ENCODE data around the gene MPHOSPH9. TPM values are rescaled to one million over a fixed set of nuclear protein-coding genes. Genes with fewer than 3 reads are reported as not detected.

Gene MPHOSPH9
- total RNA-seq, 1 experiment from 2014 or later: 47.5 TPM

GRCh38 chr12:123269395-123269892 lies 36.5 kb upstream of the MPHOSPH9 start (continued):
- no peak for TF ChIP-seq EMX1 (CRISPR knock-in tag; IDR thresholded peaks at IDR 0.05)
- TF ChIP-seq FOXP1 (CRISPR knock-in tag; IDR thresholded peaks at IDR 0.05; ENCODE audit: borderline replicate concordance): no peak
- no peak for TF ChIP-seq ZNF317 (CRISPR knock-in tag; IDR thresholded peaks at IDR 0.05; ENCODE audit: borderline replicate concordance, low read depth)
- TF ChIP-seq HMGA2 (CRISPR knock-in tag; IDR thresholded peaks at IDR 0.05): no peak
- no peak for TF ChIP-seq NR3C1 (CRISPR knock-in tag; conservative IDR thresholded peaks at IDR 0.05; ENCODE audit: low read depth)
- no peak for TF ChIP-seq PRRX2 (CRISPR knock-in tag; IDR thresholded peaks at IDR 0.05)
- TF ChIP-seq E2F5 (CRISPR knock-in tag; IDR thresholded peaks at IDR 0.05): peak; percentile 66; the same call in 1 of the 2 replicates
- no peak for TF ChIP-seq ZBTB43 (CRISPR knock-in tag; IDR thresholded peaks at IDR 0.05)

GRCh38 chr12:123268850-123269249 lies 35.9 kb upstream of the MPHOSPH9 start:
- POLR2A ChIA-PET: interaction anchor here (1.3 to 2.7 kb wide), 3 partner anchors 36 to 315 kb away, joined by 5 to 15 read pairs (median 7); partner anchors contain the start of genes MPHOSPH9, MTRFR and TMED2
- ATAC-seq (no peak), DNase-seq (ENCODE audit: low spot score) (no peak)
- CTCF ChIA-PET: interaction anchor here (0.5 to 2.6 kb wide), 10 partner anchors 31 to 596 kb away, joined by 3 to 15 read pairs (median 4); partner anchors contain the start of genes MPHOSPH9 and MTRFR
- Mint-ChIP-seq H3K9me3 (no peaks in the 10 kb centered on the region), H3K27ac (peak overlapping the region; percentile 90), H3K27me3 (ENCODE audit: low read depth) (no peaks in the 10 kb centered on the region), H3K4me3 (peak overlapping the region; percentile 62), H3K4me1 (peaks cover 40% of the 10 kb centered on the region), H3K36me3 (peaks cover 15% of the 10 kb centered on the region)
- TF ChIP-seq ZNF219 (CRISPR knock-in tag; IDR thresholded peaks at IDR 0.05; ENCODE audit: borderline replicate concordance) (no peak), ATF3 (CRISPR knock-in tag; conservative IDR thresholded peaks at IDR 0.05) (no peak), FOXP1 (CRISPR knock-in tag; IDR thresholded peaks at IDR 0.05; ENCODE audit: borderline replicate concordance) (no peak), ZNF317 (CRISPR knock-in tag; IDR thresholded peaks at IDR 0.05; ENCODE audit: borderline replicate concordance, low read depth) (no peak), FOXJ3 (CRISPR knock-in tag; IDR thresholded peaks at IDR 0.05; ENCODE audit: borderline replicate concordance) (no peak), ZBTB21 (CRISPR knock-in tag; IDR thresholded peaks at IDR 0.05; ENCODE audit: borderline replicate concordance) (no peak), FOXK1 (CRISPR knock-in tag; IDR thresholded peaks at IDR 0.05) (no peak), MLX (CRISPR knock-in tag; IDR thresholded peaks at IDR 0.05) (no peak), IRF2 (CRISPR knock-in tag; IDR thresholded peaks at IDR 0.05; ENCODE audit: borderline replicate concordance, low read depth) (no peak), USF1 (CRISPR knock-in tag; IDR thresholded peaks at IDR 0.05) (no peak), ZNF232 (CRISPR knock-in tag; IDR thresholded peaks at IDR 0.05) (no peak), GTF2I (CRISPR knock-in tag; conservative IDR thresholded peaks at IDR 0.05) (no peak), HMGXB4 (CRISPR knock-in tag; IDR thresholded peaks at IDR 0.05) (no peak), SP1 (CRISPR knock-in tag; conservative IDR thresholded peaks at IDR 0.05) (no peak), SMAD3 (CRISPR knock-in tag; IDR thresholded peaks at IDR 0.05; ENCODE audit: borderline replicate concordance) (no peak), NFE2L1 (CRISPR knock-in tag; IDR thresholded peaks at IDR 0.05) (no peak), MYBL2 (CRISPR knock-in tag; IDR thresholded peaks at IDR 0.05) (no peak), OVOL2 (CRISPR knock-in tag; IDR thresholded peaks at IDR 0.05; ENCODE audit: borderline replicate concordance) (no peak), ZNF263 (CRISPR knock-in tag; IDR thresholded peaks at IDR 0.05; ENCODE audit: low read depth) (no peak)
